Epidermal melanocyte (primary cell): ENCODE measurements around the gene CR1.
"Not testable (repeated sequence)": the region's sequence is repeated elsewhere in the genome, so short reads cannot be mapped to it uniquely, and the experiment has no call there.

ENCODE experiments used
- DNase-seq: peaks from one replicate; pipeline ENCODE4 v3.0.0; 2011; ENCODE audit warnings: low spot score; ENCODE audit not compliant: insufficient read length

The CR1 gene

GRCh38 chr1:207672522-207673130 is 176.7 kb downstream of the CR1 start:
- no peak for DNase-seq

GRCh38 chr1:207673399-207673798 is 177.4 kb downstream of the CR1 start:
- DNase-seq = no peak

GRCh38 chr1:207676153-207676552 is 180.2 kb downstream of the CR1 start:
- no peak for DNase-seq

- DNase-seq = not testable (repeated sequence)
Observed at GRCh38 chr1:207680590-207681388, 184.8 kb downstream of the CR1 start.

- DNase-seq = not testable (repeated sequence)
Observed at GRCh38 chr1:207682872-207683434, 187.0 kb downstream of the CR1 start.

- DNase-seq = not testable (repeated sequence)
Observed at GRCh38 chr1:207690551-207690950, 194.6 kb downstream of the CR1 start.

- DNase-seq = no peak
Observed at GRCh38 chr1:207691010-207691409, 195.1 kb downstream of the CR1 start.
